Keratinocyte (primary cell): Measurements from ENCODE around the gene FOXN1. TPM values are rescaled to one million over a fixed set of nuclear protein-coding genes. Genes with fewer than 3 reads are reported as not detected.

ENCODE experiments used
- DNase-seq: peaks from one replicate; pipeline ENCODE4 v3.0.0-alpha.2; 2011; ENCODE audit warnings: low read depth, missing footprints, low spot score
- FAIRE-seq: peaks from 2 replicates; lab custom pipeline; 2011; peaks lifted over from hg19 to GRCh38; lab: Jason Lieb, UNC
- H2AFZ ChIP-seq: 2 replicates; pipeline ENCODE4 v1.6.0; 2012; ENCODE audit warnings: low read length, control low read depth, inconsistent platforms; ENCODE audit not compliant: control insufficient read depth
- H3K27ac ChIP-seq: 2 replicates; pipeline ENCODE4 v1.5.1; 2011; ENCODE audit warnings: low read length; ENCODE audit not compliant: control insufficient read depth, insufficient read depth
- H3K27me3 ChIP-seq: 3 replicates; pipeline ENCODE4 v1.6.0; 2011; ENCODE audit warnings: low read length; ENCODE audit not compliant: control insufficient read depth, insufficient read depth; ENCODE audit errors: extremely low read depth
- H3K36me3 ChIP-seq, 2 experiments: 2 replicates in 1 of 2; 3 replicates in 1 of 2; pipeline ENCODE4 v1.5.1; 2011; ENCODE audit warnings: low read length in 2 of 2, mild to moderate bottlenecking in 1 of 2; ENCODE audit not compliant: control insufficient read depth in 2 of 2, insufficient read depth in 2 of 2; ENCODE audit errors: extremely low read depth in 1 of 2
- H3K4me1 ChIP-seq: 3 replicates; pipeline ENCODE4 v1.5.1; 2011; ENCODE audit warnings: low read length; ENCODE audit not compliant: control insufficient read depth, insufficient read depth; ENCODE audit errors: extremely low read depth
- H3K4me2 ChIP-seq: 3 replicates; pipeline ENCODE4 v1.6.0; 2011; ENCODE audit warnings: low read depth, low read length; ENCODE audit not compliant: control insufficient read depth, insufficient read depth; ENCODE audit errors: extremely low read depth
- H3K4me3 ChIP-seq, 3 experiments: fragments of 200-600 bp in 1 of 3; sonication (generic) in 1 of 3; 2 replicates in 2 of 3; 3 replicates in 1 of 3; pipeline ENCODE4 v1.5.1; 2011 to 2016; ENCODE audit warnings: low read length in 3 of 3, mild to moderate bottlenecking in 3 of 3, control low read depth in 2 of 3, inconsistent platforms in 1 of 3, low read depth in 1 of 3, mixed read lengths in 1 of 3, mixed run types in 1 of 3, moderate library complexity in 1 of 3; ENCODE audit not compliant: control insufficient read depth in 2 of 3, insufficient read depth in 2 of 3; ENCODE audit errors: extremely low read depth in 1 of 3
- H3K79me2 ChIP-seq: 2 replicates; pipeline ENCODE4 v1.6.0; 2012; ENCODE audit warnings: low read length; ENCODE audit not compliant: control insufficient read depth, insufficient read depth
- H3K9ac ChIP-seq: 3 replicates; pipeline ENCODE4 v1.6.0; 2011; ENCODE audit warnings: low read length; ENCODE audit not compliant: control insufficient read depth, insufficient read depth; ENCODE audit errors: extremely low read depth
- H3K9me1 ChIP-seq: 3 replicates; pipeline ENCODE4 v1.6.0; 2011; ENCODE audit warnings: low read length; ENCODE audit not compliant: control insufficient read depth, insufficient read depth; ENCODE audit errors: extremely low read depth
- H3K9me3 ChIP-seq: 2 replicates; pipeline ENCODE4 v1.5.1; 2012; ENCODE audit warnings: low read depth, low read length; ENCODE audit not compliant: control insufficient read depth
- H4K20me1 ChIP-seq: 3 replicates; pipeline ENCODE4 v1.6.0; 2011; ENCODE audit warnings: low read length; ENCODE audit not compliant: control insufficient read depth, insufficient read depth; ENCODE audit errors: extremely low read depth
- CTCF ChIP-seq, 3 experiments: IDR thresholded peaks in 1 of 3; conservative IDR thresholded peaks in 1 of 3; optimal IDR thresholded peaks in 1 of 3; 2 replicates in 2 of 3; 3 replicates in 1 of 3; pipeline versions ENCODE3 to v1.5.1; 2011; ENCODE audit warnings: low read length in 3 of 3, mild to moderate bottlenecking in 3 of 3, moderate library complexity in 2 of 3, control low read depth in 1 of 3, inconsistent platforms in 1 of 3; ENCODE audit not compliant: insufficient read depth in 2 of 3; ENCODE audit errors: extremely low read depth in 1 of 3
- EZH2 ChIP-seq: IDR thresholded peaks from one replicate; pipeline ENCODE4 v1.6.1; 2012; ENCODE audit warnings: inconsistent platforms, mild to moderate bottlenecking, low read length, moderate library complexity
- dilution Hi-C: fragments of 300-500 bp; cut with MboI; formaldehyde crosslinking; loops from one replicate; pipeline ENCODE4 v1.7.0; 2020; ENCODE audit warnings: low sequenced_read_pairs; ENCODE audit not compliant: extremely low pct_ligation_motif_present
- polyA plus RNA-seq, 5 experiments: library from polyadenylated mRNA; depleted of rRNA in 3 of 5; stranded (reverse) in 3 of 5; stranded (forward) in 1 of 5; unstranded in 1 of 5; fragments of >200 nt; gene quantifications; 1 replicate in 1 of 5; 2 replicates in 3 of 5; 3 replicates in 1 of 5; pipeline versions ENCODE4 v1.2.1 to v1.2.3, GENCODE V29; 2011 to 2012; ENCODE audit warnings: missing spikeins in 2 of 5, low read depth in 1 of 5, low replicate concordance in 1 of 5

FOXN1 gene
- polyA plus RNA-seq, 1 donor (not counting 4 experiments of a cell fraction or from before 2014, with no cell fraction given): 0.29 TPM

GRCh38 chr17:28536532-28537218, 30.5 kb downstream of the FOXN1 start:
- TF ChIP-seq EZH2 (no peak), CTCF (optimal IDR thresholded peaks at IDR 0.05 in 1 of 3, IDR thresholded peaks at IDR 0.05 in 1 of 3, conservative IDR thresholded peaks at IDR 0.05 in 1 of 3; ENCODE audit: extremely low read depth in 1 of 3, insufficient read depth in 2 of 3, low read length in 3 of 3) (no peak)
- no peak overlapping the region for H3K27ac ChIP-seq
- H3K27me3 ChIP-seq: peaks cover 1% of the 10 kb centered on the region
- dilution Hi-C loops: no loop called here
- H3K9ac ChIP-seq: no peak overlapping the region
- H3K79me2 ChIP-seq: no peaks in the 10 kb centered on the region
- no peak overlapping the region for H2AFZ ChIP-seq
- H3K4me2 ChIP-seq: no peak overlapping the region
- DNase-seq (no peak), FAIRE-seq (no peak)
- no peaks in the 10 kb centered on the region for H3K9me1 ChIP-seq
- no peaks in the 10 kb centered on the region for H3K9me3 ChIP-seq
- H3K4me1 ChIP-seq: peaks cover 14% of the 10 kb centered on the region
- H3K4me3 ChIP-seq: no peak overlapping the region
- no peaks in the 10 kb centered on the region for H3K36me3 ChIP-seq
- H4K20me1 ChIP-seq: no peaks in the 10 kb centered on the region

GRCh38 chr17:28537219-28537610, 31.1 kb downstream of the FOXN1 start:
- dilution Hi-C loops: no loop called here

More at GRCh38 chr17:28537219-28537610, 31.1 kb downstream of the FOXN1 start:
- DNase-seq (no peak), FAIRE-seq (no peak)
- no peak for TF ChIP-seq CTCF (optimal IDR thresholded peaks at IDR 0.05 in 1 of 3, IDR thresholded peaks at IDR 0.05 in 1 of 3, conservative IDR thresholded peaks at IDR 0.05 in 1 of 3; ENCODE audit: extremely low read depth in 1 of 3, insufficient read depth in 2 of 3, low read length in 3 of 3)
- no peak for TF ChIP-seq EZH2
- Histone ChIP-seq H3K4me3 (no peak overlapping the region), H3K4me1 (peaks cover 14% of the 10 kb centered on the region), H3K9me3 (no peaks in the 10 kb centered on the region), H3K27ac (no peak overlapping the region), H3K9me1 (no peaks in the 10 kb centered on the region), H4K20me1 (no peaks in the 10 kb centered on the region), H3K4me2 (no peak overlapping the region), H3K79me2 (no peaks in the 10 kb centered on the region), H3K27me3 (no peaks in the 10 kb centered on the region), H3K9ac (no peak overlapping the region), H3K36me3 (no peaks in the 10 kb centered on the region), H2AFZ (no peak overlapping the region)
